Breast epithelium (tissue), 4 donors: Measurements from ENCODE around the gene OR7A5. TPM values are rescaled to one million over a fixed set of nuclear protein-coding genes. Genes with fewer than 3 reads are reported as not detected.

Source experiments
- DNase-seq, 2 donors: peaks; one replicate each; pipeline ENCODE4 v3.0.0-alpha.2; 2019; ENCODE audit warnings: low spot score in 2 of 2
- H3K27ac ChIP-seq, 2 donors: fragments of 200-600 bp; sonication (generic) in 1 of 2; one replicate each; pipeline ENCODE4 v1.5.1; 2016 to 2019; ENCODE audit warnings: mild to moderate bottlenecking in 1 of 2
- H3K27me3 ChIP-seq, 2 donors: fragments of 200-600 bp; sonication (generic) in 1 of 2; one replicate each; pipeline versions ENCODE4 v1.5.1 to v1.6.0; 2017 to 2019; ENCODE audit warnings: control low read depth in 1 of 2, mild to moderate bottlenecking in 1 of 2
- H3K36me3 ChIP-seq: fragments of 200-600 bp; one replicate; pipeline ENCODE4 v1.5.1; 2019
- H3K4me1 ChIP-seq, 2 donors: fragments of 200-600 bp; sonication (generic); one replicate each; pipeline ENCODE4 v1.5.1; 2016 to 2019; ENCODE audit warnings: control low read depth in 1 of 2
- H3K4me3 ChIP-seq, 3 donors: fragments of 200-600 bp; sonication (generic); 1 replicate in 2 of 3; 2 replicates in 1 of 3; pipeline ENCODE4 v1.5.1; 2016 to 2019; ENCODE audit warnings: mild to moderate bottlenecking in 3 of 3, moderate library complexity in 2 of 3
- H3K9me3 ChIP-seq, 2 donors: fragments of 200-600 bp; sonication (generic) in 1 of 2; one replicate each; pipeline ENCODE4 v1.5.1; 2016 to 2019; ENCODE audit warnings: control low read depth in 1 of 2
- POLR2A ChIP-seq: fragments of 450-650 bp; IDR thresholded peaks from one replicate; pipeline ENCODE4 v1.6.1; 2016; ENCODE audit warnings: antibody characterized with exemption, mild to moderate bottlenecking, moderate library complexity
- POLR2AphosphoS5 ChIP-seq, 3 donors: sonication (generic); formaldehyde crosslinking; IDR thresholded peaks; one replicate each; pipeline ENCODE4 v1.6.1; 2017; ENCODE audit warnings: antibody characterized with exemption in 3 of 3
- intact Hi-C: fragments of 100-400 bp; cut with DNase I; formaldehyde crosslinking; loops from one replicate; pipeline ENCODE4 v1.15.1; 2023; ENCODE audit warnings: low total_unique reads
- total RNA-seq, 3 donors: library from RNA; depleted of rRNA; stranded (reverse); fragments of >200 nt; gene quantifications; one replicate each; pipeline ENCODE4 v1.1.0, GENCODE V29; 2016
- TF ChIP-seq, protein P1 (sequence below), 3 donors: fragments of 450-650 bp; IDR thresholded peaks; one replicate each; pipeline ENCODE4 v1.5.1; 2016 to 2017; ENCODE audit warnings: antibody characterized with exemption in 3 of 3, mild to moderate bottlenecking in 3 of 3, moderate library complexity in 3 of 3

The OR7A5 gene
- total RNA-seq, 3 donors from 2014 or later: 0.33 to 1.3 TPM; not detected in 1

- no peak overlapping the region for H3K27ac ChIP-seq
Observed at GRCh38 chr19:14843169-14843568, 8.2 kb upstream of the OR7A5 start.

DNA sequence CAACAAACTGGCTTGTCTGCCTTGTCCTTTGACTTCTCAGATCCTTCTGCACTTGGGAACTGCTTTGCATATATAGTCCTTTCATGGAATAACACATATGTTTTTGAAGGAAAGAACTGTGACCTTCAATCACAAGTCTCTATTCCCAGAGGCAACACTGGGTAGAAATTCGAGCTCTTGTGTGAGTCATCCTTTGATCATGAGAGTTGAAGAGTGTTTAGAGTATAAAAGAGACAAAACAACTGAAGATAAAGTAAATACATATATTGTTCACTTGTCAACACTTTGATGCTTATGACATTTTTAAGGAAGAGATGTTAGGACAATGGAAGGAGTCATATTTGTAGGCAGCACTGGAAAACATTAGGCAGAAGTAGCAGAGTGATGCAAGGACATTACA, 5.2 kb upstream of the OR7A5 start:
- peak overlapping the region in 1 of 2 donors; percentile 21 for H3K27ac ChIP-seq
- TF ChIP-seq POLR2A: no peak
- TF ChIP-seq, protein P1, sequence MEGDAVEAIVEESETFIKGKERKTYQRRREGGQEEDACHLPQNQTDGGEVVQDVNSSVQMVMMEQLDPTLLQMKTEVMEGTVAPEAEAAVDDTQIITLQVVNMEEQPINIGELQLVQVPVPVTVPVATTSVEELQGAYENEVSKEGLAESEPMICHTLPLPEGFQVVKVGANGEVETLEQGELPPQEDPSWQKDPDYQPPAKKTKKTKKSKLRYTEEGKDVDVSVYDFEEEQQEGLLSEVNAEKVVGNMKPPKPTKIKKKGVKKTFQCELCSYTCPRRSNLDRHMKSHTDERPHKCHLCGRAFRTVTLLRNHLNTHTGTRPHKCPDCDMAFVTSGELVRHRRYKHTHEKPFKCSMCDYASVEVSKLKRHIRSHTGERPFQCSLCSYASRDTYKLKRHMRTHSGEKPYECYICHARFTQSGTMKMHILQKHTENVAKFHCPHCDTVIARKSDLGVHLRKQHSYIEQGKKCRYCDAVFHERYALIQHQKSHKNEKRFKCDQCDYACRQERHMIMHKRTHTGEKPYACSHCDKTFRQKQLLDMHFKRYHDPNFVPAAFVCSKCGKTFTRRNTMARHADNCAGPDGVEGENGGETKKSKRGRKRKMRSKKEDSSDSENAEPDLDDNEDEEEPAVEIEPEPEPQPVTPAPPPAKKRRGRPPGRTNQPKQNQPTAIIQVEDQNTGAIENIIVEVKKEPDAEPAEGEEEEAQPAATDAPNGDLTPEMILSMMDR (IDR thresholded peaks at IDR 0.05): no peak
- no peak for TF ChIP-seq POLR2AphosphoS5 (IDR thresholded peaks at IDR 0.05)
- H3K9me3 ChIP-seq: no peaks in the 10 kb centered on the region
- DNase-seq: no peak
- no peaks in the 10 kb centered on the region for H3K4me1 ChIP-seq
- H3K36me3 ChIP-seq: no peaks in the 10 kb centered on the region
- intact Hi-C loops: no loop called here
- no peak overlapping the region for H3K4me3 ChIP-seq
- H3K27me3 ChIP-seq: no peaks in the 10 kb centered on the region

More at GRCh38 chr19:14843169-14843568, 8.2 kb upstream of the OR7A5 start:
- Histone ChIP-seq H3K4me3 (no peak overlapping the region), H3K36me3 (no peaks in the 10 kb centered on the region), H3K4me1 (no peaks in the 10 kb centered on the region), H3K27me3 (no peaks in the 10 kb centered on the region), H3K9me3 (no peaks in the 10 kb centered on the region)
- TF ChIP-seq POLR2A (no peak), POLR2AphosphoS5 (IDR thresholded peaks at IDR 0.05) (no peak)
- TF ChIP-seq, protein P1 (IDR thresholded peaks at IDR 0.05): no peak
- intact Hi-C loops: no loop called here
- DNase-seq: no peak

- intact Hi-C loops: loop anchor here (5.0 kb wide), 1 partner anchor 1455 kb away; no protein-coding TSS in a partner anchor
- no peaks in the 10 kb centered on the region for H3K9me3 ChIP-seq
- H3K4me1 ChIP-seq: no peaks in the 10 kb centered on the region
- DNase-seq: no peak
- H3K27me3 ChIP-seq: no peaks in the 10 kb centered on the region
- H3K27ac ChIP-seq: no peak overlapping the region
- H3K36me3 ChIP-seq: no peaks in the 10 kb centered on the region
- no peak overlapping the region for H3K4me3 ChIP-seq
- TF ChIP-seq, protein P1 (IDR thresholded peaks at IDR 0.05): no peak
- TF ChIP-seq POLR2A (no peak), POLR2AphosphoS5 (IDR thresholded peaks at IDR 0.05) (no peak)
Observed at GRCh38 chr19:14837391-14837790, 2.4 kb upstream of the OR7A5 start.

- Histone ChIP-seq H3K4me1 (no peaks in the 10 kb centered on the region), H3K9me3 (no peaks in the 10 kb centered on the region), H3K27me3 (no peaks in the 10 kb centered on the region), H3K4me3 (no peak overlapping the region), H3K27ac (no peak overlapping the region), H3K36me3 (no peaks in the 10 kb centered on the region)
- TF ChIP-seq POLR2A: no peak
- TF ChIP-seq, protein P1 (IDR thresholded peaks at IDR 0.05): no peak
- TF ChIP-seq POLR2AphosphoS5 (IDR thresholded peaks at IDR 0.05): no peak
- intact Hi-C loops: no loop called here
- DNase-seq: no peak
Observed at GRCh38 chr19:14830702-14831101, 4.3 kb downstream of the OR7A5 start.

DNA sequence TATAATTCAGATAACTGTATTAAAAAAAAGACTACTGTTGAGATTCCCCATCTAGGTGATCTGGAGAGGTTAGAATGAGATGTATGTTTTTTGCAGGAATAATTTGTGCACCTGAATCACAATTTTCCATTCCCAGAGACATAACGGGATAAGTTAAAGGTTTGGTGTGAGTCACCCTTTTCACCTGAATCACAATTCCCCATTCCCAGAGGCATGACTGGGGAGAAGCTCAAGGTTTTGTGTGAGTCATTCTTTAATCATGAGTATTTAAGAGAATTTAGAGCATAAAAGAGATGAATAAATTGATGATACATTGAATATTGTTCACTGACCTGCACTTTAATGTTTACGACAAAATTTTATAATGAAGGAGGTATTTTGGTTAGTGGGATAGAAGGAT, 9.0 kb downstream of the OR7A5 start:
- intact Hi-C loops: no loop called here
- DNase-seq: no peak
- Histone ChIP-seq H3K27ac (no peak overlapping the region), H3K27me3 (no peaks in the 10 kb centered on the region), H3K4me3 (no peak overlapping the region), H3K36me3 (no peaks in the 10 kb centered on the region), H3K9me3 (no peaks in the 10 kb centered on the region), H3K4me1 (no peaks in the 10 kb centered on the region)
- no peak for TF ChIP-seq POLR2A
- TF ChIP-seq POLR2AphosphoS5 (IDR thresholded peaks at IDR 0.05): no peak
- TF ChIP-seq, protein P1 (IDR thresholded peaks at IDR 0.05): no peak
